ENCODE data around the gene CALML5.

DNA sequence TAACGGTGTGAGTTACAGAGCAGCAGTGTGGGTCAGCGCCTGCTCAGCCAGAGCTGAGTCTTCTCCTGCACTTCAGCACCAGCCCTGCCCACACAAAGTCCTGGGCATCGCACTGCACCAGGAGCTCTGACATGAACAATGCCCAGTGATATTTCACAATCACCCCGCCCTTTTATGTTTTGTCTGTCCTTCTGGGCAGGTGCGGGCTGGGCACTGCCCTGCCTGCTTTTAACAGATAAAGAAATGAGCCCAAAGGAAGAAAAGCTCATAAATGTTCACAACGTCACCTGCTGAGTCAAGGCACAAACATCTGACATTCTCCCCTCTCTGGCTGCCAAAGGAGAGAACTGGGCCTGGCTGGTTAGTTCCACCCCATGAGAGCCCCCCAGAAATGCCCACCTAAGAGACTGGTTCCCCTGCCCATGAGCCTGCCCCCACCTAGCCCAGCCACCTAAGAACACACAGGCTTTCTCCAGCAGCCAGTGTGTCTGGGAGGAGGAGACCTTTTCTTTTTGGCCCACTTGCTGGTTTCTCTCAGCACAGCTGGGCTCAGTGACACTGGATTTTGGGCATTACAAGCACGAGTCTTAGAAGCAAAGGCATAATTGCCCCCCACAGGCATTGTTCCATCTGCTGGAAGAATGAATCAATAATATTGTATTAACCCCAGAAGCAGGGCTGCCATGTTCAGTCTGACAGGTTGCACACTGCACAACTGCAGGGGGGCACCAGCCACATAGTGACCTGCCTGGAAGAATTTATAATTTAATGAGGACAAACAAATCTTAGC, 47.7 kb upstream of the CALML5 start:
- TF ChIP-seq, protein P1, sequence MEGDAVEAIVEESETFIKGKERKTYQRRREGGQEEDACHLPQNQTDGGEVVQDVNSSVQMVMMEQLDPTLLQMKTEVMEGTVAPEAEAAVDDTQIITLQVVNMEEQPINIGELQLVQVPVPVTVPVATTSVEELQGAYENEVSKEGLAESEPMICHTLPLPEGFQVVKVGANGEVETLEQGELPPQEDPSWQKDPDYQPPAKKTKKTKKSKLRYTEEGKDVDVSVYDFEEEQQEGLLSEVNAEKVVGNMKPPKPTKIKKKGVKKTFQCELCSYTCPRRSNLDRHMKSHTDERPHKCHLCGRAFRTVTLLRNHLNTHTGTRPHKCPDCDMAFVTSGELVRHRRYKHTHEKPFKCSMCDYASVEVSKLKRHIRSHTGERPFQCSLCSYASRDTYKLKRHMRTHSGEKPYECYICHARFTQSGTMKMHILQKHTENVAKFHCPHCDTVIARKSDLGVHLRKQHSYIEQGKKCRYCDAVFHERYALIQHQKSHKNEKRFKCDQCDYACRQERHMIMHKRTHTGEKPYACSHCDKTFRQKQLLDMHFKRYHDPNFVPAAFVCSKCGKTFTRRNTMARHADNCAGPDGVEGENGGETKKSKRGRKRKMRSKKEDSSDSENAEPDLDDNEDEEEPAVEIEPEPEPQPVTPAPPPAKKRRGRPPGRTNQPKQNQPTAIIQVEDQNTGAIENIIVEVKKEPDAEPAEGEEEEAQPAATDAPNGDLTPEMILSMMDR (conservative IDR thresholded peaks at IDR 0.05; ENCODE audit: low read length) = no peak
- no peak for TF ChIP-seq EZH2phosphoT487 (IDR thresholded peaks at IDR 0.05; ENCODE audit: borderline replicate concordance, low read depth, low read length)
